Heart left ventricle (tissue), 16 donors: Measurements from ENCODE around the gene SPRR2G. TPM values are rescaled to one million over a fixed set of nuclear protein-coding genes. Genes with fewer than 3 reads are reported as not detected.

ENCODE experiments used
- ATAC-seq, 4 donors: fragments of 200-7000 bp; cut with Tn5 transposase; one replicate each; pipeline ENCODE4 v1.9.1; 2020 to 2022; ENCODE audit warnings: moderate library complexity in 4 of 4, mild to moderate bottlenecking in 3 of 4, moderate number of reproducible peaks in 1 of 4
- DNase-seq, 5 donors: peaks; one replicate each; pipeline ENCODE4 v3.0.0-alpha.2; 2020
- H3K27ac ChIP-seq, 12 donors: fragments of 200-600 bp; sonication (generic) in 4 of 12; one replicate each; pipeline versions ENCODE4 v1.5.0 to v1.8.0; 2016 to 2022; ENCODE audit warnings: mild to moderate bottlenecking in 2 of 12
- H3K27me3 ChIP-seq, 9 donors: fragments of 200-600 bp; sonication (generic) in 2 of 9; one replicate each; pipeline versions ENCODE4 v1.5.1 to v1.8.0; 2016 to 2022; ENCODE audit warnings: mild to moderate bottlenecking in 3 of 9
- H3K36me3 ChIP-seq, 9 donors: fragments of 200-600 bp; sonication (generic) in 2 of 9; one replicate each; pipeline versions ENCODE4 v1.5.0 to v1.8.0; 2018 to 2022; ENCODE audit warnings: mild to moderate bottlenecking in 2 of 9
- H3K4me1 ChIP-seq, 12 donors: fragments of 200-600 bp; sonication (generic) in 4 of 12; one replicate each; pipeline versions ENCODE4 v1.5.0 to v1.8.0; 2016 to 2022; ENCODE audit warnings: mild to moderate bottlenecking in 3 of 12
- H3K4me3 ChIP-seq, 12 donors: fragments of 200-600 bp; sonication (generic) in 4 of 12; one replicate each; pipeline versions ENCODE4 v1.5.0 to v1.8.0; 2017 to 2022; ENCODE audit warnings: mild to moderate bottlenecking in 9 of 12, moderate library complexity in 4 of 12
- H3K9me3 ChIP-seq, 12 donors: fragments of 200-600 bp; sonication (generic) in 4 of 12; one replicate each; pipeline versions ENCODE4 v1.5.0 to v1.8.0; 2016 to 2022; ENCODE audit warnings: mild to moderate bottlenecking in 1 of 12
- CTCF ChIP-seq, 12 donors: fragments of 200-600 bp; sonication (generic) in 4 of 12; IDR thresholded peaks; one replicate each; pipeline versions ENCODE4 v1.5.0 to v1.8.0; 2018 to 2022; ENCODE audit warnings: antibody characterized with exemption in 12 of 12, mild to moderate bottlenecking in 5 of 12
- POLR2A ChIP-seq, 2 donors: fragments of 450-650 bp; IDR thresholded peaks; one replicate each; pipeline ENCODE4 v1.6.1; 2017; ENCODE audit warnings: antibody characterized with exemption in 2 of 2, mild to moderate bottlenecking in 2 of 2, moderate library complexity in 2 of 2
- WGBS, 4 donors: extraction: QIAGEN DNeasy Blood & Tissue Kit in 2 of 4; methylation state at CpG; one replicate each; pipeline versions ENCODE4 v1.1.5 to v1.1.7; 2013 to 2018; 5-methylcytosine and 5-hydroxymethylcytosine counted together
- intact Hi-C, 10 donors: fragments of 100-400 bp; cut with DNase I; formaldehyde crosslinking; loops; one replicate each; pipeline versions ENCODE4 v1.11.1 to v1.14.2; 2022
- polyA plus RNA-seq, 2 donors: library from polyadenylated mRNA; stranded (reverse); fragments of 200-250 nt; gene quantifications; one replicate each; pipeline ENCODE4 v1.2.3, GENCODE V29; 2013
- total RNA-seq, 9 donors: library from RNA; depleted of rRNA in 2 of 9; stranded (reverse); fragments of >200 nt in 2 of 9; fragmentation: NEBNext Ultra II Directional in 3 of 9; extraction: Animal tissue kit (Norgen Biotek cat#: 25700) in 3 of 9; gene quantifications; one replicate each; pipeline versions ENCODE4 v1.1.0 to v1.2.4, GENCODE V29; 2016 to 2023
- donor health status: ischemic (EF 13 %, LVEDD 7.1; RV severe dilation, severe dysfunction).
- donor health status: healthy with polysubstance abuse.
- donor health status: DM: no; HTN: yes; CAD: no.
- donor health status: DM: no; HTN: no; CAD: no.
- donor health status: ischemic (EF 25% LVEDD 6.9; RV normal size, moderate dysfunction).
- donor health status: ischemic (EF 25% LVEDD 5.7; RV mildly dilated, moderate dysfunction).
- donor health status: healthy.
- donor health status: DM: yes; HTN: yes; CAD: no.
- donor health status: ischemic (EF 35%, LVEDD 5.7; RV mildly dilated, moderate dysfunction).
- donor health status: nonischemic (EF 11% LVEDD 7.7; RV severe dilation, severe dysfunction).
- donor health status: DM: yes; HTN: yes; CAD: no.
- donor health status: PGD.
- donor health status: ischemic (EF 29% LVEDD 5.4; RV normal size, mild dysfunction).
- donor health status: nonischemic (EF 23%, LVEDD 6.1; RV moderate dilation, normal function).

SPRR2G gene
- total and polyA plus RNA-seq, 11 donors, result not detected

GRCh38 chr1:153100245-153100644 is 50.4 kb downstream of the SPRR2G start:
- H3K36me3 ChIP-seq, result no peaks in the 10 kb centered on the region
- intact Hi-C loops, result no loop called here
- H3K4me3 ChIP-seq, result no peak overlapping the region
- ATAC-seq (no peak), DNase-seq (no peak)
- no peaks in the 10 kb centered on the region for H3K4me1 ChIP-seq
- H3K27me3 ChIP-seq, result no peaks in the 10 kb centered on the region
- TF ChIP-seq POLR2A (IDR thresholded peaks at IDR 0.05) (no peak), CTCF (IDR thresholded peaks at IDR 0.05) (no peak)
- peaks cover 0 to 3% (median 0%) of the 10 kb centered on the region in 12 donors for H3K9me3 ChIP-seq
- 88 to 91% (median 91%) methylated on average over 5 of the region's 5 CpGs for WGBS, 4 donors
- no peak overlapping the region for H3K27ac ChIP-seq

Other genes with a start within 250 kb of the SPRR2G start
- not detected for gene IVL, start 242.3 kb downstream of the SPRR2G start, total RNA-seq
- gene IVL, start 242.3 kb downstream of the SPRR2G start, polyA plus RNA-seq, result under 1 TPM in 1 of 2 donors, not detected in 1; 0.03 TPM
- gene SPRR5, start 203.7 kb downstream of the SPRR2G start, total RNA-seq, result not detected
- not detected for gene SPRR5, start 203.7 kb downstream of the SPRR2G start, polyA plus RNA-seq
- gene SPRR4, start 180.2 kb downstream of the SPRR2G start, total RNA-seq, result not detected
- gene SPRR4, start 180.2 kb downstream of the SPRR2G start, polyA plus RNA-seq, result not detected
- gene SPRR1A, start 166.8 kb downstream of the SPRR2G start, total RNA-seq, result not detected
- gene SPRR1A, start 166.8 kb downstream of the SPRR2G start, polyA plus RNA-seq, result not detected
- gene SPRR3, start 149.1 kb downstream of the SPRR2G start, total RNA-seq, result not detected
- 1 to 10 TPM in 1 of 2 donors, not detected in 1; 1.2 TPM for gene SPRR3, start 149.1 kb downstream of the SPRR2G start, polyA plus RNA-seq
- gene SPRR1B, start 119.7 kb downstream of the SPRR2G start, total RNA-seq, result not detected
- gene SPRR1B, start 119.7 kb downstream of the SPRR2G start, polyA plus RNA-seq, result not detected
- not detected for gene SPRR2D, start 109.8 kb downstream of the SPRR2G start, total RNA-seq
- gene SPRR2D, start 109.8 kb downstream of the SPRR2G start, polyA plus RNA-seq, result under 1 TPM in 1 of 2 donors, not detected in 1; 0.12 TPM
- not detected for gene SPRR2A, start 93.4 kb downstream of the SPRR2G start, total RNA-seq
- under 1 TPM in 1 of 2 donors, not detected in 1; 0.32 TPM for gene SPRR2A, start 93.4 kb downstream of the SPRR2G start, polyA plus RNA-seq
- gene SPRR2B, start 79.3 kb downstream of the SPRR2G start, total RNA-seq, result not detected
- not detected for gene SPRR2B, start 79.3 kb downstream of the SPRR2G start, polyA plus RNA-seq
- gene SPRR2E, start 56.4 kb downstream of the SPRR2G start, total RNA-seq, result not detected
- under 1 TPM in 1 of 2 donors, not detected in 1; 0.12 TPM for gene SPRR2E, start 56.4 kb downstream of the SPRR2G start, polyA plus RNA-seq
- 1 to 10 TPM in 1 of 9 donors, not detected in 8; 5.5 TPM for gene SPRR2F, start 37.4 kb downstream of the SPRR2G start, total RNA-seq
- not detected for gene SPRR2F, start 37.4 kb downstream of the SPRR2G start, polyA plus RNA-seq
- gene LELP1, start 52.5 kb upstream of the SPRR2G start, total RNA-seq, result not detected
- not detected for gene LELP1, start 52.5 kb upstream of the SPRR2G start, polyA plus RNA-seq
- gene PRR9, start 66.7 kb upstream of the SPRR2G start, total RNA-seq, result 1 to 10 TPM in 1 of 9 donors, not detected in 8; 1.1 TPM
- gene PRR9, start 66.7 kb upstream of the SPRR2G start, polyA plus RNA-seq, result not detected
- not detected for gene LORICRIN, start 108.8 kb upstream of the SPRR2G start, total RNA-seq
- not detected for gene LORICRIN, start 108.8 kb upstream of the SPRR2G start, polyA plus RNA-seq
- gene PGLYRP3, start 162.1 kb upstream of the SPRR2G start, total RNA-seq, result not detected
- gene PGLYRP3, start 162.1 kb upstream of the SPRR2G start, polyA plus RNA-seq, result not detected
- gene PGLYRP4, start 198.0 kb upstream of the SPRR2G start, total RNA-seq, result not detected
- gene PGLYRP4, start 198.0 kb upstream of the SPRR2G start, polyA plus RNA-seq, result not detected
- 100 to 1,000 TPM in 3 of 9 donors, 10 to 100 TPM in 5, 1 to 10 TPM in 1; 5.7 to 350 (median 76.2) TPM for gene S100A9, start 207.0 kb upstream of the SPRR2G start, total RNA-seq
- 100 to 1,000 TPM in 1 of 2 donors, 10 to 100 TPM in 1; 43.3 to 202 TPM for gene S100A9, start 207.0 kb upstream of the SPRR2G start, polyA plus RNA-seq
- gene S100A12, start 224.7 kb upstream of the SPRR2G start, total RNA-seq, result 1 to 10 TPM in 8 of 9 donors, not detected in 1; 1.2 to 8.9 (median 3.7) TPM
- 1 to 10 TPM; 5.1 to 9.1 TPM for gene S100A12, start 224.7 kb upstream of the SPRR2G start, polyA plus RNA-seq
- 100 to 1,000 TPM in 2 of 9 donors, 10 to 100 TPM in 6, 1 to 10 TPM in 1; 6.0 to 199 (median 27.2) TPM for gene S100A8, start 240.2 kb upstream of the SPRR2G start, total RNA-seq
- 10 to 100 TPM; 32.3 to 72.9 TPM for gene S100A8, start 240.2 kb upstream of the SPRR2G start, polyA plus RNA-seq